IMR-90 (cell line): ENCODE measurements around the gene SLC24A3. TPM values are rescaled to one million over a fixed set of nuclear protein-coding genes. Genes with fewer than 3 reads are reported as not detected.

Source experiments
- ATAC-seq: fragments of 200-7000 bp; cut with Tn5 transposase; 2 replicates; pipeline ENCODE4 v1.9.1; 2020; ENCODE audit warnings: low read depth, mild to moderate bottlenecking, moderate library complexity
- BruUV-seq: library from RNA; stranded (reverse); fragments of 400-500 nt; replicated peaks from 2 replicates; lab custom pipeline; 2021; lab: Mats Ljungman, UMichigan
- CTCF ChIA-PET: fragments of 300-600 bp; formaldehyde crosslinking; extraction: SDS; loops from one replicate; lab custom pipeline; 2021; ENCODE audit warnings: antibody characterized with exemption; lab: Yijun Ruan, JAX
- POLR2A ChIA-PET: fragments of 300-600 bp; sonication (Branson Sonifier 250); formaldehyde crosslinking; loops from one replicate; lab custom pipeline; 2022; ENCODE audit warnings: antibody characterized with exemption; ENCODE audit not compliant: unreplicated experiment; lab: Charles Lee
- DNase-seq: peaks from one replicate; pipeline ENCODE4 v3.0.0; 2013
- H2AFZ ChIP-seq: replicated peaks from 2 replicates; pipeline ENCODE3; 2013; ENCODE audit warnings: low read length, mild to moderate bottlenecking; ENCODE audit not compliant: poor library complexity
- H2AK5ac ChIP-seq: 2 replicates; pipeline ENCODE4 v1.6.1; 2013; ENCODE audit warnings: low read depth, low read length, inconsistent platforms
- H2AK9ac ChIP-seq: replicated peaks from 2 replicates; pipeline ENCODE3; 2013; ENCODE audit warnings: mild to moderate bottlenecking, low read depth, low read length, moderate library complexity; ENCODE audit not compliant: poor library complexity
- H2BK120ac ChIP-seq: 2 replicates; pipeline ENCODE4 v1.6.1; 2013; ENCODE audit warnings: low read depth, low read length, inconsistent platforms
- H2BK15ac ChIP-seq: 3 replicates; pipeline ENCODE4 v1.6.1; 2013; ENCODE audit warnings: low read depth, low read length, inconsistent platforms
- H2BK20ac ChIP-seq: 2 replicates; pipeline ENCODE4 v1.6.1; 2013; ENCODE audit warnings: low read depth, mild to moderate bottlenecking, inconsistent platforms, low read length, moderate library complexity
- H2BK5ac ChIP-seq: 2 replicates; pipeline ENCODE4 v1.6.1; 2013; ENCODE audit warnings: mild to moderate bottlenecking, low read depth, low read length, inconsistent platforms; ENCODE audit not compliant: poor library complexity, severe bottlenecking
- H3K14ac ChIP-seq: replicated peaks from 2 replicates; pipeline ENCODE4 v1.6.1; 2013; ENCODE audit warnings: low read depth, low read length, inconsistent platforms
- H3K18ac ChIP-seq: 2 replicates; pipeline ENCODE4 v1.6.1; 2013; ENCODE audit warnings: low read depth, low read length, control low read depth
- H3K23ac ChIP-seq: 2 replicates; pipeline ENCODE4 v1.6.1; 2013; ENCODE audit warnings: low read depth, low read length, inconsistent platforms
- H3K27ac ChIP-seq: 2 replicates; pipeline ENCODE4 v1.5.1; 2013; ENCODE audit warnings: mild to moderate bottlenecking, control low read depth, low read length; ENCODE audit not compliant: insufficient read depth
- H3K27me3 ChIP-seq: 2 replicates; pipeline ENCODE4 v1.6.1; 2013; ENCODE audit warnings: low read length; ENCODE audit not compliant: control insufficient read depth, insufficient read depth
- H3K36me3 ChIP-seq: 2 replicates; pipeline ENCODE4 v1.6.1; 2013; ENCODE audit warnings: low read length, mixed read lengths; ENCODE audit not compliant: control insufficient read depth, insufficient read depth
- H3K4ac ChIP-seq: 2 replicates; pipeline ENCODE4 v1.6.1; 2013; ENCODE audit warnings: low read depth, low read length, inconsistent platforms
- H3K4me1 ChIP-seq: 2 replicates; pipeline ENCODE4 v1.6.1; 2013; ENCODE audit warnings: low read length, mixed read lengths; ENCODE audit not compliant: control insufficient read depth, insufficient read depth
- H3K4me2 ChIP-seq: 2 replicates; pipeline ENCODE4 v1.6.1; 2013; ENCODE audit warnings: low read depth, mild to moderate bottlenecking, control low read depth, low read length, moderate library complexity
- H3K4me3 ChIP-seq: 2 replicates; pipeline ENCODE4 v1.5.1; 2013; ENCODE audit warnings: low read depth, mild to moderate bottlenecking, control low read depth, low read length, moderate library complexity; ENCODE audit not compliant: insufficient read depth
- H3K56ac ChIP-seq: 2 replicates; pipeline ENCODE4 v1.6.1; 2013; ENCODE audit warnings: low read length, inconsistent platforms; ENCODE audit not compliant: insufficient read depth; ENCODE audit errors: extremely low read depth
- H3K79me1 ChIP-seq, 2 experiments: 2 replicates each; pipeline ENCODE4 v1.6.1; 2013; ENCODE audit warnings: low read length in 2 of 2, inconsistent platforms in 1 of 2, low read depth in 1 of 2
- H3K9ac ChIP-seq: 2 replicates; pipeline ENCODE4 v1.6.1; 2013; ENCODE audit warnings: low read depth, low read length, control low read depth
- H3K9me1 ChIP-seq: 2 replicates; pipeline ENCODE4 v1.6.1; 2013; ENCODE audit warnings: low read length, inconsistent platforms; ENCODE audit not compliant: insufficient read depth
- H3K9me3 ChIP-seq: 2 replicates; pipeline ENCODE4 v1.6.1; 2013; ENCODE audit warnings: low read length; ENCODE audit not compliant: control insufficient read depth, insufficient read depth
- H4K20me1 ChIP-seq: 2 replicates; pipeline ENCODE4 v1.6.1; 2013; ENCODE audit warnings: low read length, inconsistent platforms; ENCODE audit not compliant: insufficient read depth
- H4K5ac ChIP-seq: 2 replicates; pipeline ENCODE4 v1.6.1; 2013; ENCODE audit warnings: mild to moderate bottlenecking, low read depth, low read length, control low read depth
- H4K8ac ChIP-seq, 2 experiments: 2 replicates each; pipeline ENCODE4 v1.6.1; 2013; ENCODE audit warnings: low read depth in 2 of 2, low read length in 2 of 2, control low read depth in 1 of 2, inconsistent platforms in 1 of 2
- H4K91ac ChIP-seq: 2 replicates; pipeline ENCODE4 v1.6.1; 2013; ENCODE audit warnings: low read depth, low read length, inconsistent platforms; ENCODE audit not compliant: insufficient read depth
- MAFK ChIP-seq: IDR thresholded peaks from 2 replicates; pipeline ENCODE4 v1.6.1; 2012; ENCODE audit warnings: low read depth, low read length, improper control_type of control experiment
- POLR2A ChIP-seq: IDR thresholded peaks from 2 replicates; pipeline ENCODE4 v1.6.1; 2012; ENCODE audit warnings: mild to moderate bottlenecking, low read depth, low read length
- RAD21 ChIP-seq: IDR thresholded peaks from 2 replicates; pipeline ENCODE4 v1.6.1; 2012; ENCODE audit warnings: low read length, improper control_type of control experiment
- WGBS, 2 experiments: methylation state at CpG; one replicate each; pipeline versions ENCODE4 v1.1.5 to v1.1.7; 2013; ENCODE audit warnings: missing lambda C conversion rate in 2 of 2; ENCODE audit not compliant: insufficient read length in 1 of 2; ENCODE audit errors: extremely low coverage in 2 of 2; 5-methylcytosine and 5-hydroxymethylcytosine counted together
- dilution Hi-C: fragments of 300-500 bp; cut with HindIII; formaldehyde crosslinking; loops from one replicate; pipeline ENCODE4 v1.14.3; 2018; ENCODE audit warnings: low sequenced_read_pairs; ENCODE audit not compliant: unreplicated experiment
- in situ Hi-C: fragments of 300-500 bp; cut with MboI; formaldehyde crosslinking; loops from 3 replicates; pipeline ENCODE4 v1.14.3; 2019; ENCODE audit warnings: low sequenced_read_pairs, inconsistent platforms, mixed read lengths
- intact Hi-C: fragments of 100-400 bp; cut with micrococcal nuclease; formaldehyde crosslinking; loops from 2 replicates; pipeline ENCODE4 v1.10.0; 2022
- polyA plus RNA-seq, 3 experiments: library from polyadenylated mRNA; depleted of rRNA; stranded (reverse); fragments of >200 nt; gene quantifications; 2 replicates each; pipeline ENCODE4 v1.2.3, GENCODE V29; 2012; ENCODE audit warnings: low replicate concordance in 1 of 3
- total RNA-seq: library from RNA; depleted of rRNA; stranded (reverse); fragments of >200 nt; gene quantifications from 2 replicates; pipeline ENCODE4 v1.2.3, GENCODE V29; 2012

The SLC24A3 gene
- total and polyA plus RNA-seq, 2 of the 4 experiments (the other 2 are of a cell fraction) = not detected

DNA sequence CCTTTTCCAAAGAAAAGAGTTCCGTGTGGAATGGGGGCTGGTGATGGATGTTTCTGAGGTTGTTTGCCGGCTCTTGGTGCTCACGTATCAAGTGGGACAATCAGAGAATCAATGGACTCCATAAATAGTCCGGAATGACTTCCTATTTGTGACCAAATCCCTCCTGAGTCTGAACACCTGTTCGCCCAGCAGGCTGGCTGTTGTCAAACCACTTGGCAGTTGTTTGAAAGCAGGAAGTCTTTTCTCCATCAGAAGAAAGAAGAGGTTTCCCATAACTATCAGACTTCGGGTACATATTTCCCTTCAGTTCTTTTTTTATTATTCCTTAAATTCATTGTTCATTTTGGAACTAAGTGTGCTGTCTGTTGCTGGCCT, 390.9 kb downstream of the SLC24A3 start:
- no peak overlapping the region for H3K18ac ChIP-seq

More for the DNA sequence above, 390.9 kb downstream of the SLC24A3 start:
- in situ Hi-C loops (no loop called here), intact Hi-C loops (no loop called here), dilution Hi-C loops (no loop called here)
- H4K8ac ChIP-seq = no peak overlapping the region
- no peak overlapping the region for H3K4me3 ChIP-seq
- H3K9me1 ChIP-seq = no peaks in the 10 kb centered on the region
- no peak overlapping the region for H2AK9ac ChIP-seq
- no peaks in the 10 kb centered on the region for H3K79me1 ChIP-seq
- H4K20me1 ChIP-seq = no peaks in the 10 kb centered on the region
- POLR2A ChIA-PET = no interaction called here
- H3K27ac ChIP-seq = no peak overlapping the region
- H2BK5ac ChIP-seq = no peak overlapping the region
- CTCF ChIA-PET = no interaction called here
- no peak overlapping the region for H2BK15ac ChIP-seq
- no peak overlapping the region for H3K14ac ChIP-seq
- no peak overlapping the region for H3K56ac ChIP-seq
- no peak overlapping the region for H3K23ac ChIP-seq
- no peak for TF ChIP-seq MAFK
- no peak for TF ChIP-seq RAD21
- no peak for TF ChIP-seq POLR2A
- no peaks in the 10 kb centered on the region for H3K9me3 ChIP-seq
- H3K27me3 ChIP-seq = no peaks in the 10 kb centered on the region; the same call in 1 of the 2 replicates
- no peak overlapping the region for H3K9ac ChIP-seq
- H2AFZ ChIP-seq = no peak overlapping the region
- no peak overlapping the region for H2AK5ac ChIP-seq
- H3K4me2 ChIP-seq = no peak overlapping the region
- H3K36me3 ChIP-seq = no peaks in the 10 kb centered on the region
- DNase-seq (no peak), ATAC-seq (no peak)
- no peaks in the 10 kb centered on the region for H3K4me1 ChIP-seq
- H2BK120ac ChIP-seq = no peak overlapping the region
- BruUV-seq = no TSS peak
- no peak overlapping the region for H3K4ac ChIP-seq
- H4K91ac ChIP-seq = no peak overlapping the region
- no peak overlapping the region for H2BK20ac ChIP-seq
- H4K5ac ChIP-seq = no peak overlapping the region
- WGBS, 2 experiments = 0% methylated on average over 1 of the region's 6 CpGs; no CpG with 5 or more reads in 1 of the 2 experiments
